GM12878 (cell line): ENCODE results near the gene TTC9B. TPM values are rescaled to one million over a fixed set of nuclear protein-coding genes. Genes with fewer than 3 reads are reported as not detected.

Experiments
- ATAC-seq: fragments of 200-7000 bp; cut with Tn5 transposase; 3 replicates; pipeline ENCODE4 v1.9.1; 2020; ENCODE audit warnings: mild to moderate bottlenecking, moderate library complexity
- BruUV-seq: library from RNA; stranded (reverse); fragments of 400-500 nt; replicated peaks from 2 replicates; lab custom pipeline; 2021; lab: Mats Ljungman, UMichigan
- CTCF ChIA-PET: fragments of 300-600 bp; sonication (Branson Sonifier 250); formaldehyde crosslinking; extraction: SDS; loops from one replicate; lab custom pipeline; 2021; ENCODE audit warnings: inconsistent platforms; lab: Yijun Ruan, JAX
- POLR2A ChIA-PET: fragments of 350-600 bp; formaldehyde crosslinking; extraction: SDS; loops from one replicate; lab custom pipeline; 2021; ENCODE audit warnings: inconsistent platforms; lab: Charles Lee
- RAD21 ChIA-PET: fragments of 300-600 bp; sonication (Branson Sonifier 250); formaldehyde crosslinking; loops from one replicate; lab custom pipeline; 2023; ENCODE audit warnings: antibody characterized with exemption; ENCODE audit not compliant: unreplicated experiment; lab: Charles Lee
- SMC1A ChIA-PET: fragments of 300-600 bp; sonication (Branson Sonifier 250); formaldehyde crosslinking; loops from one replicate; lab custom pipeline; 2023; ENCODE audit not compliant: unreplicated experiment, uncharacterized antibody; lab: Charles Lee
- DNase-seq: peaks from one replicate; pipeline ENCODE4 v3.0.0-alpha.2; 2011; ENCODE audit warnings: low read depth, low spot score
- FAIRE-seq: peaks from 3 replicates; lab custom pipeline; 2011; peaks lifted over from hg19 to GRCh38; lab: Jason Lieb, UNC
- H2AFZ ChIP-seq: 2 replicates; pipeline ENCODE4 v1.6.0; 2011; ENCODE audit warnings: low read depth, low read length, control low read depth; ENCODE audit not compliant: control insufficient read depth
- H3K27ac ChIP-seq: 2 replicates; pipeline ENCODE4 v1.5.1; 2011; ENCODE audit warnings: control low read depth; ENCODE audit not compliant: control insufficient read depth, insufficient read depth
- H3K27me3 ChIP-seq, 2 experiments: replicated peaks in 1 of 2; 2 replicates each; pipeline versions ENCODE4 v1.6.0 to v1.6.1; 2011; ENCODE audit warnings: low read length in 1 of 2; ENCODE audit not compliant: control insufficient read depth in 2 of 2, insufficient read depth in 2 of 2
- H3K36me3 ChIP-seq, 2 experiments: 2 replicates each; pipeline ENCODE4 v1.5.1; 2011; ENCODE audit warnings: low read length in 1 of 2; ENCODE audit not compliant: control insufficient read depth in 2 of 2, insufficient read depth in 2 of 2
- H3K4me1 ChIP-seq: 2 replicates; pipeline ENCODE4 v1.6.1; 2011; ENCODE audit warnings: mild to moderate bottlenecking, low read length, moderate library complexity, mixed read lengths; ENCODE audit not compliant: control insufficient read depth, insufficient read depth
- H3K4me2 ChIP-seq: 2 replicates; pipeline ENCODE4 v1.6.0; 2011; ENCODE audit warnings: control low read depth; ENCODE audit not compliant: control insufficient read depth, insufficient read depth
- H3K4me3 ChIP-seq: fragments of 200-600 bp; sonication (generic); 2 replicates; pipeline ENCODE4 v1.5.1; 2016
- H3K79me2 ChIP-seq: 2 replicates; pipeline ENCODE4 v1.6.0; 2011; ENCODE audit warnings: low read length; ENCODE audit not compliant: control insufficient read depth, insufficient read depth
- H3K9ac ChIP-seq: 2 replicates; pipeline ENCODE4 v1.8.0; 2011; ENCODE audit warnings: low read length, control low read depth, mixed read lengths; ENCODE audit not compliant: control insufficient read depth, insufficient read depth
- H3K9me3 ChIP-seq: replicated peaks from 3 replicates; pipeline ENCODE4 v1.5.1; 2011; ENCODE audit warnings: mild to moderate bottlenecking, low read length; ENCODE audit not compliant: control insufficient read depth, insufficient read depth
- H4K20me1 ChIP-seq: 2 replicates; pipeline ENCODE4 v1.6.0; 2011; ENCODE audit not compliant: control insufficient read depth, insufficient read depth
- ATF2 ChIP-seq: IDR thresholded peaks from 2 replicates; pipeline ENCODE4 v1.6.1; 2012; ENCODE audit warnings: low read length, inconsistent platforms
- BMI1 ChIP-seq: fragments of 450-650 bp; IDR thresholded peaks from 2 replicates; pipeline ENCODE4 v1.6.1; 2016; ENCODE audit warnings: mild to moderate bottlenecking, moderate library complexity, borderline replicate concordance
- E2F4 ChIP-seq: IDR thresholded peaks from 2 replicates; pipeline ENCODE4 v1.6.1; 2012; ENCODE audit warnings: low read depth, low read length, improper control_type of control experiment
- KDM1A ChIP-seq: fragments of 200-600 bp; sonication (generic); IDR thresholded peaks from 2 replicates; pipeline ENCODE4 v1.6.1; 2016; ENCODE audit warnings: borderline replicate concordance
- NR2C2 ChIP-seq: IDR thresholded peaks from 2 replicates; pipeline ENCODE4 v1.6.1; 2011; ENCODE audit warnings: borderline replicate concordance, low read depth; ENCODE audit not compliant: control insufficient read depth, insufficient read length
- RAD21 ChIP-seq: IDR thresholded peaks from 2 replicates; pipeline ENCODE4 v1.6.1; 2011; ENCODE audit warnings: mild to moderate bottlenecking, low read depth, low read length, moderate library complexity; ENCODE audit not compliant: insufficient read depth
- TARDBP ChIP-seq: IDR thresholded peaks from 2 replicates; pipeline ENCODE4 v1.6.1; 2016; ENCODE audit warnings: borderline replicate concordance
- WGBS: methylation state at CpG from one replicate; pipeline ENCODE4 v1.1.6; 2016; ENCODE audit warnings: low lambda C conversion rate; ENCODE audit not compliant: insufficient replicate concordance, insufficient coverage; ENCODE audit errors: missing lambda C conversion rate; 5-methylcytosine and 5-hydroxymethylcytosine counted together
- in situ Hi-C: fragments of 300-500 bp; cut with MboI; formaldehyde crosslinking; loops from 9 replicates; pipeline ENCODE4 v1.14.3; 2018; ENCODE audit warnings: mixed read lengths
- intact Hi-C: fragments of 100-400 bp; cut with micrococcal nuclease; formaldehyde crosslinking; loops from one replicate; pipeline ENCODE4 v1.14.2; 2022; ENCODE audit not compliant: unreplicated experiment
- polyA plus RNA-seq, 11 experiments: library from polyadenylated mRNA; depleted of rRNA in 4 of 11; unstranded in 6 of 11; stranded (reverse) in 5 of 11; fragments of >200 nt; fragmentation: Nextera tagmentation in 4 of 11; fragmentation: Illumina TruSeq in 1 of 11; extraction: Ambion mirVana in 4 of 11; extraction: Trizol in 1 of 11; gene quantifications; 1 replicate in 1 of 11; 2 replicates in 10 of 11; pipeline versions ENCODE4 v1.2.1 to v1.2.3, GENCODE V29; 2011 to 2016; ENCODE audit warnings: inconsistent platforms in 2 of 11, missing spikeins in 2 of 11, low read depth in 1 of 11
- total RNA-seq, 4 experiments: library from RNA; depleted of rRNA in 3 of 4; stranded (reverse); fragments of >200 nt in 3 of 4; fragmentation: Illumina TruSeq in 1 of 4; extraction: Trizol in 1 of 4; gene quantifications; 2 replicates each; pipeline versions ENCODE4 v1.2.1 to v1.2.3, GENCODE V29; 2013 to 2021

The TTC9B gene
- total and polyA plus RNA-seq, 10 of the 15 experiments (the other 5 are each of a cell fraction or from before 2014, with no cell fraction given): 0.04 to 0.14 (median 0.10) TPM; not detected in 7

GRCh38 chr19:40238775-40239174 lies 20.6 kb upstream of the TTC9B start (continued):
- no peak for TF ChIP-seq ATF2
- TF ChIP-seq RAD21: no peak
- TF ChIP-seq BMI1: no peak
- TF ChIP-seq E2F4: no peak
- TF ChIP-seq NR2C2: no peak

GRCh38 chr19:40237791-40238190 lies 19.6 kb upstream of the TTC9B start:
- WGBS: 95% methylated on average over 14 of the region's 14 CpGs
- ChIA-PET SMC1A (no interaction called here), POLR2A (interaction anchor here (0.5 to 0.6 kb wide), 2 partner anchors 188 to 205 kb away, joined by 4 read pairs; no protein-coding TSS in a partner anchor), RAD21 (no interaction called here), CTCF (no interaction called here)
- no peak overlapping the region for H3K4me2 ChIP-seq
- peaks cover 27 to 48% of the 10 kb centered on the region in 2 experiments; a peak in 3 of 4 replicates for H3K36me3 ChIP-seq
- H3K27ac ChIP-seq: no peak overlapping the region
- H3K9me3 ChIP-seq: no peaks in the 10 kb centered on the region
- no peaks in the 10 kb centered on the region for H3K27me3 ChIP-seq
- intact Hi-C loops: no loop called here
- TF ChIP-seq TARDBP (no peak), KDM1A (no peak)
- H3K4me1 ChIP-seq: no peaks in the 10 kb centered on the region
- no peak for DNase-seq
- in situ Hi-C loops: no loop called here
- no peak overlapping the region for H2AFZ ChIP-seq
- H3K4me3 ChIP-seq: no peak overlapping the region
- ATAC-seq: no peak
- H3K9ac ChIP-seq: no peak overlapping the region
- FAIRE-seq: peak; percentile 41
- H3K79me2 ChIP-seq: no peaks in the 10 kb centered on the region
- H4K20me1 ChIP-seq: no peaks in the 10 kb centered on the region
- no TSS peak for BruUV-seq
